GM12875 (cell line): ENCODE measurements around the gene PLA1A.

Experiments used
- H3K4me3 ChIP-seq: one replicate; pipeline ENCODE4 v1.5.1; 2011; ENCODE audit warnings: low read depth, low read length, control low read depth
- TF ChIP-seq, protein P1 (sequence below): IDR thresholded peaks from 2 replicates; pipeline ENCODE4 v1.5.1; 2011; ENCODE audit warnings: low read depth, mild to moderate bottlenecking, control low read depth, inconsistent platforms, low read length, moderate library complexity, borderline replicate concordance; ENCODE audit not compliant: insufficient read depth

Gene PLA1A

DNA sequence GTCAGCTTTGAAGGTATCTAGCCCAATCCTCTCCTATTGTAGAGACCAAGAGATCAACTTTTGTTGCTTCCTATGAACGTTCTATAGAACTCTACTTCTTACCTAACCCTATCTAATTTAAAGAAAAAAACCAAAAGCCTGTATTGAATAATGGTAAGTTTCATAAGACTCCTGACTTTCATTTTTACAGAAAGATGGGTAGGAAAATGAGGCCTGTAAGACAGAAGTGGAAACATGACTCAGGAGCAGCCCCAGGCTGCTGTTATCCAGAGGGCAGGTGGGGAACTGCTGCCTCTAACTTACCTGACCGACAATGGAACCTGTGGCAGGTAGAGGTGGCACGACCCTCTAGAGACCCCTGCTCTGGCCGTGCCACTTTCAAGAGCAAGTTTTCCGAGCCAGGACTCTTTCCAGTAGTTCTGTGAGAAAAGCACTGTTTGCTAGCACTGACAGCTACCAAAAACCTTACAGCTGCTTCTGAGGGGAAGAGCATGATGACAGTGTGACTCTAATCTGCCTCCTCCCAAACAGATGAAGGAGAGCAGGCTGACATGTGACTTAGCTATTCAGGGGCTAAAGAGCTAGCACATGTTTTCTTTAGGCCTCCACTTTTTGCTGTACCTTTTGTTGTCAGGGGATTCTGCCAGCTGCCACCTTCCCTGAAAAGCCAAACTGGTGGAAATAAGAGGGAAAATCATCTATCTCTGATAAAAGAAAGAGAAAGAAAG, 45.2 kb downstream of the PLA1A start:
- TF ChIP-seq, protein P1, sequence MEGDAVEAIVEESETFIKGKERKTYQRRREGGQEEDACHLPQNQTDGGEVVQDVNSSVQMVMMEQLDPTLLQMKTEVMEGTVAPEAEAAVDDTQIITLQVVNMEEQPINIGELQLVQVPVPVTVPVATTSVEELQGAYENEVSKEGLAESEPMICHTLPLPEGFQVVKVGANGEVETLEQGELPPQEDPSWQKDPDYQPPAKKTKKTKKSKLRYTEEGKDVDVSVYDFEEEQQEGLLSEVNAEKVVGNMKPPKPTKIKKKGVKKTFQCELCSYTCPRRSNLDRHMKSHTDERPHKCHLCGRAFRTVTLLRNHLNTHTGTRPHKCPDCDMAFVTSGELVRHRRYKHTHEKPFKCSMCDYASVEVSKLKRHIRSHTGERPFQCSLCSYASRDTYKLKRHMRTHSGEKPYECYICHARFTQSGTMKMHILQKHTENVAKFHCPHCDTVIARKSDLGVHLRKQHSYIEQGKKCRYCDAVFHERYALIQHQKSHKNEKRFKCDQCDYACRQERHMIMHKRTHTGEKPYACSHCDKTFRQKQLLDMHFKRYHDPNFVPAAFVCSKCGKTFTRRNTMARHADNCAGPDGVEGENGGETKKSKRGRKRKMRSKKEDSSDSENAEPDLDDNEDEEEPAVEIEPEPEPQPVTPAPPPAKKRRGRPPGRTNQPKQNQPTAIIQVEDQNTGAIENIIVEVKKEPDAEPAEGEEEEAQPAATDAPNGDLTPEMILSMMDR: no peak
- H3K4me3 ChIP-seq: no peak overlapping the region

DNA sequence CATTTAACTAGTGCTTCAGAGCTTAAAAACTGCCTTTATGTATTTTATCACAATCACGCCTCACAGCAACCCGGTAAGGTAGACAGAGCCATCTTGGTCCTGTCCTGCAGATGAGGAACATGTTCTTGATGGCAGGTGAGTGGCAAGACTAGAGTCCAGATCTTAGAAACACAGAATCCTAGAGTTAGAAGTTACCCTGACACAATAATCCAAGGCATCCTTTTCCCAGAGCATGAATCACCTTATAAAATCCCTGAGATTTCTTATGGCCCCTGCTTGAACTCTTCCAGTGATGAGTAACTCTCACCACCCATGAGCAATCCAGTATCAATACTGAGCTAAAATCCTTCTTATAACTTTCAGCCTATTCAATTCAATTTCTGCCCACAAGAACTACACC, 45.8 kb downstream of the PLA1A start:
- no peak overlapping the region for H3K4me3 ChIP-seq
- TF ChIP-seq, protein P1: no peak

DNA sequence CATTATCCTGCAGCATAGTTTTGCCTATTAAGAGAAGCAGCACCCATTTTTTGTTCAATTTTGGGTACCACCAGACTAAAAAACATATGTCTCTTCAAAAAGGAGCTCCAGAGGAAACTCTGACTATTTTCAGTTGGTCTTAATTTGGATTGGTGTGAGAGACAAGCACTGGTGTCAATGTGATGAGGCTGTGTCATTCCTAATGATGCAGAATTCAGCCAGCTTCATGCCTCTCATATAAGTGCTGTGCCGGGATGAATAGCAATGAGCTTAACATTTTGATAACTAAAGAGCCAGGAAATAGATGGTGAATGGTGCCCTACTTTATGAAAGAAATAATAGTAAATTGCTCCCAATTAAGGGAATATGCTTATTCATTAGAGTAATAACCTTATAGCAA, 46.8 kb downstream of the PLA1A start:
- H3K4me3 ChIP-seq: no peak overlapping the region
- TF ChIP-seq, protein P1: no peak

DNA sequence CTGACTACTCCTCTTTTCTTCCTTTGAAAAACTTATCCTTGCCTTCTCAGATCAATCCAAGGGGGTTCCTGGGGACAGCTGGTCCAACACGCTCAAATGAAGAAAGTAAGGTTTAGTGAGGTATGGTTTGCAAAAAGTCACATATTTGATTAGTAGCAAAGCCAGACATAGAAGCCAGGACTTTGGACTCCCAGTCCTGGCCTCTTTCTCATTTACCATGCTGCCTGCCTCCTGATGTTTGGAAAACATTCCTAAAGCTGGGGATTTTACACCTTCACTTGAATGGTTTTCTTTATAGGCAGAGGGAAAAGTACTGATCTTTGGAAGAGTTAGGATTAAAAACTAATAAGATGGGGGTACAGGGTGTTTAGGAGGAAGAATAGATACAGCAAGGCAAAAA, 48.1 kb downstream of the PLA1A start:
- TF ChIP-seq, protein P1: no peak
- no peak overlapping the region for H3K4me3 ChIP-seq

DNA sequence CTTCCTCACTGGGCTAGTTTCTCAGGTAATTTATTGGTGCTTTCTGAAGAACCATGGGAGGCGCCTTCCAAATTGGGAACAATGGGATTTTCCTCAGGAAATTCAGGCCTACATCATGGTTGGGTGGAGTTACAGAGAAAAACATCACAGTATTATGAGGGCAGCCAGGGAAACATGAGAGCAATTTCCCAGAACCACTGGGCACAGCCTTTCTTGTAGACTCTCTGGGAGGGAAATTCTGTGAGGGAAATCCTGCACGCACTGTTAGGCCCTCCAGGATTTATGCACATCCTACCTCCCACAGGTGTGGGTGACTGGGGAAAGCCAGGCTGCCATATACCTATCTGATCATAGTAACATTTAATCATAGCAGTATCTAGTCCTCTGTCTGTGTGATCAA, 49.5 kb downstream of the PLA1A start:
- TF ChIP-seq, protein P1: no peak
- H3K4me3 ChIP-seq: no peak overlapping the region

DNA sequence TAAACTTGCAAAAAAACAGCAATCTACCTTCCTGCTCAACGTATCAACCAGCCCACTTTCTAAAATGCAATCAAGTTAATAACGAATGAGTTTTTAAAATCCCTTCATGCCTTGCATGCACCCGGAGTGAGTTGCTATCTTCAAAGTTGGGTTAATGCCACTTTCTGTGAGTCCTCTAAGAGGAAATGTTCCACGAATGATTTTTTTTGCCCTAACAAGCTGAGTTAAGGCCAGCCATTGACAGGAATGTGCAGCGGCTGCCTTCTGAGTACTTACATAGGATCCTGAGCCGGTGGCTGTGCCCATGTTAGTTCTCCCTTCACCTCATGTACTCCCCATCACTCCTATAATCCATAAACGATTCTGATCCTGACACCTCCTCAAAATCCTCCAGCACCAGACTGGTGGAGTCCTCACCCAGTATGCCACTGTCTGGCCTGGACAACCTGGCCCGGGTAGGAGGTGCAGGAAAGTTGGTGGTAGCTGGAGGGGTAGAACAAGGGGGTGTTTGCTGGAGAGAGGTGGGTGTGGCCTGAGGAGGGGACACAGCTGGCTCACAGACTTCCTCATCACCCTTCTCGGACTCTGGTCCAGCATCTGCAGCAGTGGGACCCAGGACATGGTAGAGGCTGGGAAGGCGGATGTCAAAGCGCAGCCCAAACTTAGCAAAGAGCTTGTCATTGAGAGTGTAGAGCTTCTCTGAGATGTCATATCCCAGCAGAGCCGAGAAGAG, 50.3 kb downstream of the PLA1A start:
- H3K4me3 ChIP-seq: no peak overlapping the region

DNA sequence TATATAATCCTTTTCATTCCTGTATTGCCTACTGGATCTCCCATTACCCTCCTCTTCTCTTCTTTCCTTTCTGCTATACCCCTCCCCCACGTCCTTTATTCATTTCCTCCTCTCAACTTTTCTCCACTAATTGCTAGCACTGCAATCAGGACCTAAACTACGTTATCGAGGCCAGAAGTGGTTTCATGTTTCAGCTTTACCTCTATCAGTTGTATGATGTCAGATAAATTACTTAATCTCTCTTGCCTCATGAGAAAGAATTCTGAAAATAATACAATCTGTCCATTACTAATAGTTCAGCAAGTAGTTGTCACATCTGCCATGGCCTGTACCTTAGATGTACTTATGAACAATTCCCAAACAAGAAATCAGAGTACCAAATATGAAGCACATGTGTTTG, 52.1 kb downstream of the PLA1A start:
- TF ChIP-seq, protein P1: no peak

More for the DNA sequence above, 50.3 kb downstream of the PLA1A start:
- TF ChIP-seq, protein P1: no peak

More for the DNA sequence above, 52.1 kb downstream of the PLA1A start:
- H3K4me3 ChIP-seq: no peak overlapping the region
